Right atrium auricular region (tissue), 2 donors: ENCODE measurements around the gene NR2F1-AS1. TPM values are rescaled to one million over a fixed set of nuclear protein-coding genes. Genes with fewer than 3 reads are reported as not detected.
"Not testable (repeated sequence)": the region's sequence is repeated elsewhere in the genome, so short reads cannot be mapped to it uniquely, and the experiment has no call there.

Experiments used
- DNase-seq: peaks from one replicate; pipeline ENCODE4 v3.0.0-alpha.2; 2019; ENCODE audit warnings: low spot score
- H3K27ac ChIP-seq, 2 donors: fragments of 200-600 bp; sonication (generic); 1 replicate in 1 of 2; 2 replicates in 1 of 2; pipeline ENCODE4 v1.5.1; 2016 to 2019
- H3K27me3 ChIP-seq, 2 donors: fragments of 200-600 bp; sonication (generic); one replicate each; pipeline versions ENCODE4 v1.5.1 to v1.6.0; 2017 to 2019
- H3K36me3 ChIP-seq: fragments of 200-600 bp; sonication (generic); one replicate; pipeline ENCODE4 v1.5.1; 2016
- H3K4me1 ChIP-seq, 2 donors: fragments of 200-600 bp; sonication (generic); one replicate each; pipeline versions ENCODE4 v1.5.1 to v1.6.0; 2017 to 2019
- H3K4me3 ChIP-seq, 2 donors: fragments of 200-600 bp; sonication (generic); 1 replicate in 1 of 2; 2 replicates in 1 of 2; pipeline ENCODE4 v1.5.1; 2017 to 2019; ENCODE audit warnings: mild to moderate bottlenecking in 1 of 2, moderate library complexity in 1 of 2
- H3K9me3 ChIP-seq, 2 donors: fragments of 200-600 bp; sonication (generic); one replicate each; pipeline ENCODE4 v1.5.1; 2019
- total RNA-seq, 2 donors: library from RNA; depleted of rRNA; stranded (reverse); fragments of >200 nt; gene quantifications; one replicate each; pipeline ENCODE4 v1.1.0, GENCODE V29; 2016
- TF ChIP-seq, protein P1 (sequence below), 2 donors: fragments of 200-600 bp; sonication (generic); IDR thresholded peaks; one replicate each; pipeline ENCODE4 v1.5.1; 2019; ENCODE audit warnings: antibody characterized with exemption in 2 of 2

NR2F1-AS1 gene
- total RNA-seq, 2 donors from 2014 or later: 7.1 to 11.0 TPM

DNA sequence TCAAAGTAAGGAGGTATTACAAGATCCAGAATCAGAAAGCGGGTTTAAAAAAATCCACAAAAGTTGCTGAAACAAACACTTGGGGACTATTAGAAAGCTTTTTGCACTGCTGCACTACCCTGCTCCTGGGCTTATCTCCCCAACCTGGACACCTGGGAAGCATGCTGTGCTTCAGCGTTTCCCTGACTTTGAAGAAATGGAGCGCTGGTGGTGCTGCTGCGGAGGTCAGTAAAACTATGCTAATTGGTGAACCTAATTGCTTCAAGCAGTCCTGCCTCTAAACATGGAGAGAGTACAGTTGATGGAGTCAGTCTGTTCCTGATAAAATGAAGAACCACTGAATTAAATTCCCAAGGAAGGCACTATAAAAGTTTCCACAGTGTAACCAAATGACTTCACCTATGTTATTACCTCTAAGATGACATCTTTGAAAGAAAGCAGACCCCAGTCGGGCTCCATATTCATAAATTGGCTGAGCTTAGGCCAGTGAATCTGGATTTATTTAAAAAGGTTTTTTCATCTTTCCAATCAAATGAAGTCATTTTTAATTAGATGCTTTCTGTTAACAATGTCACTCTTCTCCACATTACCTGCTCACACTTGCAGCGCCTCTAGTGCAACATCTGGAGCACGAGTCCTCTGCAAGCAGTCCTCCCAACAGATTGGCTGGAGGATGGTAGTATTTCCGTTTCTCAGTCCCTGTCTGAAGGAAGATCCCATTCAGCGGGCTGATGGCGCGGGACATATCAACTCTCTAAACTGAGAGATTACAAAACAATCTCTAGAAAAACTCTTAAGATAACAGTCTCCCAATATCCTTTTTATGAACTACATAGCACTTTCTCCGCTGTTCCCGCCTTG, 11.5 kb downstream of the NR2F1-AS1 start:
- TF ChIP-seq, protein P1, sequence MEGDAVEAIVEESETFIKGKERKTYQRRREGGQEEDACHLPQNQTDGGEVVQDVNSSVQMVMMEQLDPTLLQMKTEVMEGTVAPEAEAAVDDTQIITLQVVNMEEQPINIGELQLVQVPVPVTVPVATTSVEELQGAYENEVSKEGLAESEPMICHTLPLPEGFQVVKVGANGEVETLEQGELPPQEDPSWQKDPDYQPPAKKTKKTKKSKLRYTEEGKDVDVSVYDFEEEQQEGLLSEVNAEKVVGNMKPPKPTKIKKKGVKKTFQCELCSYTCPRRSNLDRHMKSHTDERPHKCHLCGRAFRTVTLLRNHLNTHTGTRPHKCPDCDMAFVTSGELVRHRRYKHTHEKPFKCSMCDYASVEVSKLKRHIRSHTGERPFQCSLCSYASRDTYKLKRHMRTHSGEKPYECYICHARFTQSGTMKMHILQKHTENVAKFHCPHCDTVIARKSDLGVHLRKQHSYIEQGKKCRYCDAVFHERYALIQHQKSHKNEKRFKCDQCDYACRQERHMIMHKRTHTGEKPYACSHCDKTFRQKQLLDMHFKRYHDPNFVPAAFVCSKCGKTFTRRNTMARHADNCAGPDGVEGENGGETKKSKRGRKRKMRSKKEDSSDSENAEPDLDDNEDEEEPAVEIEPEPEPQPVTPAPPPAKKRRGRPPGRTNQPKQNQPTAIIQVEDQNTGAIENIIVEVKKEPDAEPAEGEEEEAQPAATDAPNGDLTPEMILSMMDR (IDR thresholded peaks at IDR 0.05): no peak
- H3K27me3 ChIP-seq: no peaks in the 10 kb centered on the region

DNA sequence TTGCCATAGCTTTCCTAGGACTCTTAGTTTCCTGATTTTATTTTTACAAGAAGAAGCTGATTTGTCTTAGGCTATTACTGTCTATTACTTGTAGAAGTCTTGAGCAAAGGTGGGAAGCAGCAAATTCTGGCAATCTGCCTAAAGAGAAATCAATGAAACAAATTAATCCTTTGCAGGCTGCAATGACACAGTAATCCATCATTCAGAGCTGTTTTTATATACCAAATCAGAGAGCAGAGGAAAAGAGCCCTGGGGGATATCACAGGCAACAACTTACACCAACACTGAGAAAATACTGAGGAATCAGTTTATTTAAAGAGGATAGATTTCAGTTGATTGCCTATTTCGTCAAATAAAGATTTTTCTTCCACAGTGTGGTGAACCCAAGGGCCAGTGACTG, 13.6 kb downstream of the NR2F1-AS1 start:
- no peak for DNase-seq
- Histone ChIP-seq H3K27me3 (no peaks in the 10 kb centered on the region), H3K4me1 (peaks cover 0 to 13% of the 10 kb centered on the region in 2 donors), H3K27ac (no peak overlapping the region), H3K9me3 (no peaks in the 10 kb centered on the region), H3K4me3 (no peak overlapping the region), H3K36me3 (no peaks in the 10 kb centered on the region)
- TF ChIP-seq, protein P1 (IDR thresholded peaks at IDR 0.05): no peak

More for the DNA sequence above, 11.5 kb downstream of the NR2F1-AS1 start:
- Histone ChIP-seq H3K9me3 (no peaks in the 10 kb centered on the region), H3K36me3 (no peaks in the 10 kb centered on the region), H3K27ac (no peak overlapping the region), H3K4me3 (no peak overlapping the region), H3K4me1 (peaks cover 0 to 13% of the 10 kb centered on the region in 2 donors)
- DNase-seq: no peak

DNA sequence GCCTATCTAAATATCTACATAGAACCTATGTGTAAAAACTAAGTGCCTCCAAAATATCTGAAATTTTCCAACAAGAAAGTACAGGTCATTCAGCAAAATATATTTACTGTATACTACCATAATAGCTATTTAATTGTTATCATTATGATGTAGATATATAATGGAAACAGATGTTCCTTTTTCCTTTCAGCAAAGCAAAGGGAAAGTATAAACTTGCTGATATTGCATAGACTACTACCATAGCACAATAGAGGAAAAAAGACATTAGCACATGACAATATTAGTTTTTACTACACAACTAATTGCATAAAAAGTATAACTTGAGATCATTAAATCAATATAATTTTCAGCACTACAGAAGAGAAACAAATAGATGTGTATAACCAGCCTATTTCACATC, 14.9 kb downstream of the NR2F1-AS1 start:
- H3K36me3 ChIP-seq: no peaks in the 10 kb centered on the region
- H3K27me3 ChIP-seq: no peaks in the 10 kb centered on the region
- H3K4me1 ChIP-seq: peaks cover 0 to 6% of the 10 kb centered on the region in 2 donors

DNA sequence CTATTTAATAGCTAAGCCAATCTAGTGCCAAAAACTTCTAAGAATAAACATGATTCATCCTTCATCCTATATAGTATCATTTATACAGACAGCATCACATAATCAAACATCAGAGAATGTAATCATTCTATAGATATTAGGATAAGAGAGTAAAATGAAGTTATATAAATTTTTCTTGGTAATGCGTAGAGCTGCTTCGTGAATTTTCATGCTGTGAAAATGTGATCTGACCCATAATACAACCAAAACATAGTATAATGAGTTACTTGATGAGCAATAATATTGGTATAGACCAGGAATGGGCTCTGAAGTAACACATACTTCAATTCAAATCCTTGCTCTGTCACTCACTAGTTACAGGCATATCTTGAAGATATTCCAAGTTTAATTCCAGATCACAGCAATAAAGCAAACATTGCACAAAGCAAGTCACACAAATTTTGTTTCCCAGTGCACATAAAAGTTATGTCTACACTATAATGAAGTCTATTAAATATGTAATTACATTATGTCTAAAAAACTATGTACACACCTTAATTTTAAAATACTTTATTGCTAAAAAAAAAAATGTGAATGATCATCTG, 23.9 kb downstream of the NR2F1-AS1 start:
- no peaks in the 10 kb centered on the region for H3K4me1 ChIP-seq
- H3K36me3 ChIP-seq: no peaks in the 10 kb centered on the region
- TF ChIP-seq, protein P1 (IDR thresholded peaks at IDR 0.05): no peak
- H3K9me3 ChIP-seq: no peaks in the 10 kb centered on the region
- H3K27me3 ChIP-seq: no peaks in the 10 kb centered on the region
- H3K27ac ChIP-seq: no peak overlapping the region
- no peak overlapping the region for H3K4me3 ChIP-seq
- no peak for DNase-seq

More for the DNA sequence above, 14.9 kb downstream of the NR2F1-AS1 start:
- Histone ChIP-seq H3K4me3 (no peak overlapping the region), H3K27ac (no peak overlapping the region), H3K9me3 (no peaks in the 10 kb centered on the region)
- DNase-seq: no peak
- TF ChIP-seq, protein P1 (IDR thresholded peaks at IDR 0.05): no peak

DNA sequence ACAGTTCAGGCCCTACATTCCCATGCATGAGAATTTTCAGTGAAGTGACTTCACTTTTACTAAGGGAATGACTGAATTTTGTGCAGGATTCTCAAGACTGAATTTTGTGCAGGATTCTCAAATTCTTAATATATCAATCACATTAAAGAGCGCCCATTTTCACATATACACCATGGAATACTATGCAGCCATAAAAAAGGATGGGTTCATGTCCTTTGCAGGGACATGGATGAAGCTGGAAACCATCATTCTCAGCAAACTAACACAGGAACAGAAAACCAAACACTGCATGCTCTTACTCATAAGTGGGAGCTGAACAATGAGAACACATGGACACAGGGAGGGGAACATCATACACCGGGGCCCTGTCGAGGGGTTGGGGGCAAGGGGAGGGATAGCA, 31.4 kb downstream of the NR2F1-AS1 start:
- not testable (repeated sequence) for H3K27ac ChIP-seq, H3K27me3 ChIP-seq, DNase-seq, H3K9me3 ChIP-seq, H3K36me3 ChIP-seq, H3K4me3 ChIP-seq, H3K4me1 ChIP-seq

DNA sequence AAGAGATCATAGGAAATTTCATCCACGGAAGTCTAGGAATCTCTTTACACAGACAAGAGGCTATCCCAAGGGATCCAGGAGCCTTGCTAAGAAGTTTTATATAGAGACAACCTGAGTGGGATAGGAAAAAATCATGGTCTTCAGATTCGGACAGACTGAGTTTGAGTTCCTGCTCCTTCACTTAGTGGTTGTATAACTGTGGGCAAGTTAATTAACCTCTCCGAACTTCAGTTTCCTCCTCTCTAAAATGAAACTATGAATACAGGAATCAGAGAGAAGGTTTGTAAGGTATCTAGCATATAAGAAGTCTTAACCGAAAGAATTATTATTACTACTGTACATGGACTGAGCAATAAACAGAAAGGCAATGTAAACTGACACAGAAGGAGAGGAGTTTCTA, 35.1 kb downstream of the NR2F1-AS1 start:
- H3K27me3 ChIP-seq: no peaks in the 10 kb centered on the region
- H3K4me3 ChIP-seq: no peak overlapping the region
- H3K4me1 ChIP-seq: no peaks in the 10 kb centered on the region
- TF ChIP-seq, protein P1 (IDR thresholded peaks at IDR 0.05): no peak
- H3K9me3 ChIP-seq: no peaks in the 10 kb centered on the region
- H3K27ac ChIP-seq: no peak overlapping the region
- no peak for DNase-seq
- no peaks in the 10 kb centered on the region for H3K36me3 ChIP-seq
